IMR-90 (cell line): ENCODE measurements around the gene RENBP. TPM values are rescaled to one million over a fixed set of nuclear protein-coding genes. Genes with fewer than 3 reads are reported as not detected.

ENCODE experiments used
- ATAC-seq: fragments of 200-7000 bp; cut with Tn5 transposase; 2 replicates; pipeline ENCODE4 v1.9.1; 2020; ENCODE audit warnings: low read depth, mild to moderate bottlenecking, moderate library complexity
- BruUV-seq: library from RNA; stranded (reverse); fragments of 400-500 nt; replicated peaks from 2 replicates; lab custom pipeline; 2021; lab: Mats Ljungman, UMichigan
- CTCF ChIA-PET: fragments of 300-600 bp; formaldehyde crosslinking; extraction: SDS; loops from one replicate; lab custom pipeline; 2021; ENCODE audit warnings: antibody characterized with exemption; lab: Yijun Ruan, JAX
- POLR2A ChIA-PET: fragments of 300-600 bp; sonication (Branson Sonifier 250); formaldehyde crosslinking; loops from one replicate; lab custom pipeline; 2022; ENCODE audit warnings: antibody characterized with exemption; ENCODE audit not compliant: unreplicated experiment; lab: Charles Lee
- DNase-seq: peaks from one replicate; pipeline ENCODE4 v3.0.0; 2013
- H2AFZ ChIP-seq: replicated peaks from 2 replicates; pipeline ENCODE3; 2013; ENCODE audit warnings: low read length, mild to moderate bottlenecking; ENCODE audit not compliant: poor library complexity
- H2AK5ac ChIP-seq: 2 replicates; pipeline ENCODE4 v1.6.1; 2013; ENCODE audit warnings: low read depth, low read length, inconsistent platforms
- H2AK9ac ChIP-seq: replicated peaks from 2 replicates; pipeline ENCODE3; 2013; ENCODE audit warnings: mild to moderate bottlenecking, low read depth, low read length, moderate library complexity; ENCODE audit not compliant: poor library complexity
- H2BK120ac ChIP-seq: 2 replicates; pipeline ENCODE4 v1.6.1; 2013; ENCODE audit warnings: low read depth, low read length, inconsistent platforms
- H2BK15ac ChIP-seq: 3 replicates; pipeline ENCODE4 v1.6.1; 2013; ENCODE audit warnings: low read depth, low read length, inconsistent platforms
- H2BK20ac ChIP-seq: 2 replicates; pipeline ENCODE4 v1.6.1; 2013; ENCODE audit warnings: low read depth, mild to moderate bottlenecking, inconsistent platforms, low read length, moderate library complexity
- H2BK5ac ChIP-seq: 2 replicates; pipeline ENCODE4 v1.6.1; 2013; ENCODE audit warnings: mild to moderate bottlenecking, low read depth, low read length, inconsistent platforms; ENCODE audit not compliant: poor library complexity, severe bottlenecking
- H3K14ac ChIP-seq: replicated peaks from 2 replicates; pipeline ENCODE4 v1.6.1; 2013; ENCODE audit warnings: low read depth, low read length, inconsistent platforms
- H3K18ac ChIP-seq: 2 replicates; pipeline ENCODE4 v1.6.1; 2013; ENCODE audit warnings: low read depth, low read length, control low read depth
- H3K23ac ChIP-seq: 2 replicates; pipeline ENCODE4 v1.6.1; 2013; ENCODE audit warnings: low read depth, low read length, inconsistent platforms
- H3K27ac ChIP-seq: 2 replicates; pipeline ENCODE4 v1.5.1; 2013; ENCODE audit warnings: mild to moderate bottlenecking, control low read depth, low read length; ENCODE audit not compliant: insufficient read depth
- H3K27me3 ChIP-seq: 2 replicates; pipeline ENCODE4 v1.6.1; 2013; ENCODE audit warnings: low read length; ENCODE audit not compliant: control insufficient read depth, insufficient read depth
- H3K36me3 ChIP-seq: 2 replicates; pipeline ENCODE4 v1.6.1; 2013; ENCODE audit warnings: low read length, mixed read lengths; ENCODE audit not compliant: control insufficient read depth, insufficient read depth
- H3K4ac ChIP-seq: 2 replicates; pipeline ENCODE4 v1.6.1; 2013; ENCODE audit warnings: low read depth, low read length, inconsistent platforms
- H3K4me1 ChIP-seq: 2 replicates; pipeline ENCODE4 v1.6.1; 2013; ENCODE audit warnings: low read length, mixed read lengths; ENCODE audit not compliant: control insufficient read depth, insufficient read depth
- H3K4me2 ChIP-seq: 2 replicates; pipeline ENCODE4 v1.6.1; 2013; ENCODE audit warnings: low read depth, mild to moderate bottlenecking, control low read depth, low read length, moderate library complexity
- H3K4me3 ChIP-seq: 2 replicates; pipeline ENCODE4 v1.5.1; 2013; ENCODE audit warnings: low read depth, mild to moderate bottlenecking, control low read depth, low read length, moderate library complexity; ENCODE audit not compliant: insufficient read depth
- H3K56ac ChIP-seq: 2 replicates; pipeline ENCODE4 v1.6.1; 2013; ENCODE audit warnings: low read length, inconsistent platforms; ENCODE audit not compliant: insufficient read depth; ENCODE audit errors: extremely low read depth
- H3K79me1 ChIP-seq, 2 experiments: 2 replicates each; pipeline ENCODE4 v1.6.1; 2013; ENCODE audit warnings: low read length in 2 of 2, inconsistent platforms in 1 of 2, low read depth in 1 of 2
- H3K9ac ChIP-seq: 2 replicates; pipeline ENCODE4 v1.6.1; 2013; ENCODE audit warnings: low read depth, low read length, control low read depth
- H3K9me1 ChIP-seq: 2 replicates; pipeline ENCODE4 v1.6.1; 2013; ENCODE audit warnings: low read length, inconsistent platforms; ENCODE audit not compliant: insufficient read depth
- H3K9me3 ChIP-seq: 2 replicates; pipeline ENCODE4 v1.6.1; 2013; ENCODE audit warnings: low read length; ENCODE audit not compliant: control insufficient read depth, insufficient read depth
- H4K20me1 ChIP-seq: 2 replicates; pipeline ENCODE4 v1.6.1; 2013; ENCODE audit warnings: low read length, inconsistent platforms; ENCODE audit not compliant: insufficient read depth
- H4K5ac ChIP-seq: 2 replicates; pipeline ENCODE4 v1.6.1; 2013; ENCODE audit warnings: mild to moderate bottlenecking, low read depth, low read length, control low read depth
- H4K8ac ChIP-seq, 2 experiments: 2 replicates each; pipeline ENCODE4 v1.6.1; 2013; ENCODE audit warnings: low read depth in 2 of 2, low read length in 2 of 2, control low read depth in 1 of 2, inconsistent platforms in 1 of 2
- H4K91ac ChIP-seq: 2 replicates; pipeline ENCODE4 v1.6.1; 2013; ENCODE audit warnings: low read depth, low read length, inconsistent platforms; ENCODE audit not compliant: insufficient read depth
- BHLHE40 ChIP-seq: fragments of 150-350 bp; IDR thresholded peaks from 2 replicates; pipeline ENCODE4 v1.6.1; 2016; ENCODE audit warnings: mild to moderate bottlenecking, low read depth, low read length
- CHD1 ChIP-seq: IDR thresholded peaks from 2 replicates; pipeline ENCODE4 v1.6.1; 2012; ENCODE audit warnings: low read depth, low read length, improper control_type of control experiment
- CTCF ChIP-seq: conservative IDR thresholded peaks from 2 replicates; pipeline ENCODE4 v1.5.1; 2012; ENCODE audit warnings: mild to moderate bottlenecking, low read depth, low read length, improper control_type of control experiment
- ELK1 ChIP-seq: fragments of 150-350 bp; IDR thresholded peaks from 2 replicates; pipeline ENCODE4 v1.6.1; 2016; ENCODE audit warnings: low read depth, mild to moderate bottlenecking, low read length, moderate library complexity, borderline replicate concordance
- FOS ChIP-seq: fragments of 150-350 bp; IDR thresholded peaks from 2 replicates; pipeline ENCODE4 v1.6.1; 2016; ENCODE audit warnings: low read depth, low read length
- MAFK ChIP-seq: IDR thresholded peaks from 2 replicates; pipeline ENCODE4 v1.6.1; 2012; ENCODE audit warnings: low read depth, low read length, improper control_type of control experiment
- MAZ ChIP-seq: IDR thresholded peaks from 2 replicates; pipeline ENCODE4 v1.6.1; 2012; ENCODE audit warnings: low read depth, mild to moderate bottlenecking, low read length, improper control_type of control experiment, moderate library complexity, borderline replicate concordance
- MXI1 ChIP-seq: IDR thresholded peaks from 2 replicates; pipeline ENCODE4 v1.6.1; 2012; ENCODE audit warnings: low read depth, mild to moderate bottlenecking, low read length, moderate library complexity, borderline replicate concordance
- NFE2L2 ChIP-seq: fragments of 150-350 bp; IDR thresholded peaks from 2 replicates; pipeline ENCODE4 v1.6.1; 2016; ENCODE audit warnings: low read depth, mild to moderate bottlenecking, low read length
- POLR2A ChIP-seq: IDR thresholded peaks from 2 replicates; pipeline ENCODE4 v1.6.1; 2012; ENCODE audit warnings: mild to moderate bottlenecking, low read depth, low read length
- RAD21 ChIP-seq: IDR thresholded peaks from 2 replicates; pipeline ENCODE4 v1.6.1; 2012; ENCODE audit warnings: low read length, improper control_type of control experiment
- RCOR1 ChIP-seq: IDR thresholded peaks from 2 replicates; pipeline ENCODE4 v1.6.1; 2012; ENCODE audit warnings: mild to moderate bottlenecking, low read length, improper control_type of control experiment; ENCODE audit not compliant: insufficient replicate concordance
- RFX5 ChIP-seq: IDR thresholded peaks from 2 replicates; pipeline ENCODE4 v1.8.0; 2012; ENCODE audit warnings: low read depth, mild to moderate bottlenecking, low read length, moderate library complexity
- SMC3 ChIP-seq: fragments of 150-350 bp; IDR thresholded peaks from 2 replicates; pipeline ENCODE4 v1.6.1; 2016; ENCODE audit warnings: low read depth, mild to moderate bottlenecking, antibody characterized with exemption, low read length, moderate library complexity
- USF2 ChIP-seq: fragments of 150-350 bp; IDR thresholded peaks from 2 replicates; pipeline ENCODE4 v1.6.1; 2017; ENCODE audit warnings: mild to moderate bottlenecking, antibody characterized with exemption, low read length, low read depth
- WGBS, 2 experiments: methylation state at CpG; one replicate each; pipeline versions ENCODE4 v1.1.5 to v1.1.7; 2013; ENCODE audit warnings: missing lambda C conversion rate in 2 of 2; ENCODE audit not compliant: insufficient read length in 1 of 2; ENCODE audit errors: extremely low coverage in 2 of 2; 5-methylcytosine and 5-hydroxymethylcytosine counted together
- dilution Hi-C: fragments of 300-500 bp; cut with HindIII; formaldehyde crosslinking; loops from one replicate; pipeline ENCODE4 v1.14.3; 2018; ENCODE audit warnings: low sequenced_read_pairs; ENCODE audit not compliant: unreplicated experiment
- in situ Hi-C: fragments of 300-500 bp; cut with MboI; formaldehyde crosslinking; loops from 3 replicates; pipeline ENCODE4 v1.14.3; 2019; ENCODE audit warnings: low sequenced_read_pairs, inconsistent platforms, mixed read lengths
- intact Hi-C: fragments of 100-400 bp; cut with micrococcal nuclease; formaldehyde crosslinking; loops from 2 replicates; pipeline ENCODE4 v1.10.0; 2022
- polyA plus RNA-seq, 3 experiments: library from polyadenylated mRNA; depleted of rRNA; stranded (reverse); fragments of >200 nt; gene quantifications; 2 replicates each; pipeline ENCODE4 v1.2.3, GENCODE V29; 2012; ENCODE audit warnings: low replicate concordance in 1 of 3
- total RNA-seq: library from RNA; depleted of rRNA; stranded (reverse); fragments of >200 nt; gene quantifications from 2 replicates; pipeline ENCODE4 v1.2.3, GENCODE V29; 2012

The RENBP gene
- total and polyA plus RNA-seq, 2 of the 4 experiments (the other 2 are of a cell fraction): 0.15 to 0.18 TPM

DNA sequence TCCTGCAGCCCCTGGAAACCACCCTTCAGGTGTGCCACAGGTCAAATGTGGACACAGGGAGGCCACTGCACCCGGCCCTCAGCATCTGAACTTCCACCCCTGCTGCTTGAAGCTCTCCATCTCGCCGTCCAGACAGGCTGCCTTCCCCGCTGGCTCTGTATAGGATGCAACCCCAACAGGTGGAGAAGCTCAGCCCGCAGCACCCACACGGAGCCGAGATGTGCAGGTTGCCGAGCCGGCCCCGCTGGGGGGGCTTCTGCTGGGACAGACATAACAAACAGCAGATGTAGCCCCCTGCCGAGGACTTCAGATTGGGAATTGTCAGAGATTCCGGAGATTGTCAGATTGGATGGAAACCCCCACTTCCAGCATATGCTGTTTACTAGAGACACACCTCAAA is 48.6 kb upstream of the RENBP start:
- no peak overlapping the region for H2BK5ac ChIP-seq
- no peak overlapping the region for H2AK5ac ChIP-seq
- POLR2A ChIA-PET: no interaction called here
- no peak overlapping the region for H2BK15ac ChIP-seq
- H4K5ac ChIP-seq: no peak overlapping the region
- no peak overlapping the region for H3K56ac ChIP-seq
- WGBS, 2 experiments: no CpG with 5 or more reads among the region's 12 CpGs
- no peaks in the 10 kb centered on the region for H3K9me3 ChIP-seq
- intact Hi-C loops: no loop called here
- dilution Hi-C loops: no loop called here
- DNase-seq (no peak), ATAC-seq (no peak)
- no peak overlapping the region for H3K4me2 ChIP-seq
- H4K20me1 ChIP-seq: no peaks in the 10 kb centered on the region
- no peaks in the 10 kb centered on the region for H3K9me1 ChIP-seq
- H3K18ac ChIP-seq: no peak overlapping the region
- no peak overlapping the region for H2AK9ac ChIP-seq
- no peak overlapping the region for H2AFZ ChIP-seq
- CTCF ChIA-PET: no interaction called here
- no peak overlapping the region for H3K4ac ChIP-seq
- H3K4me3 ChIP-seq: no peak overlapping the region
- H3K9ac ChIP-seq: no peak overlapping the region
- H2BK120ac ChIP-seq: no peak overlapping the region
- H3K36me3 ChIP-seq: no peaks in the 10 kb centered on the region
- BruUV-seq: no TSS peak
- no peak overlapping the region for H4K8ac ChIP-seq
- no peak overlapping the region for H2BK20ac ChIP-seq
- H3K4me1 ChIP-seq: no peaks in the 10 kb centered on the region
- no peaks in the 10 kb centered on the region; the same call in 1 of the 2 replicates for H3K27me3 ChIP-seq
- H4K91ac ChIP-seq: no peak overlapping the region
- in situ Hi-C loops: no loop called here
- TF ChIP-seq RCOR1 (no peak), POLR2A (no peak), FOS (no peak), CTCF (no peak), MAZ (no peak), USF2 (no peak), ELK1 (no peak), SMC3 (no peak), CHD1 (no peak), BHLHE40 (no peak), MAFK (no peak), NFE2L2 (no peak), MXI1 (no peak), RAD21 (no peak), RFX5 (no peak)
- no peak overlapping the region for H3K23ac ChIP-seq
- H3K79me1 ChIP-seq: no peaks in the 10 kb centered on the region
- H3K27ac ChIP-seq: no peak overlapping the region
- no peak overlapping the region for H3K14ac ChIP-seq
